Astrocyte (in vitro differentiated cells and primary cell): ENCODE data around the gene VPS13A. TPM values are rescaled to one million over a fixed set of nuclear protein-coding genes. Genes with fewer than 3 reads are reported as not detected.

ENCODE experiments used
- DNase-seq: peaks from one replicate; pipeline ENCODE4 v3.0.0-alpha.2; 2010; ENCODE audit warnings: low read depth
- FAIRE-seq: peaks from 2 replicates; lab custom pipeline; 2011; peaks lifted over from hg19 to GRCh38; lab: Jason Lieb, UNC
- H2AFZ ChIP-seq: 2 replicates; pipeline ENCODE4 v1.6.0; 2012; ENCODE audit warnings: low read depth, low read length, inconsistent platforms
- H3K27ac ChIP-seq: 2 replicates; pipeline ENCODE4 v1.5.1; 2011; ENCODE audit warnings: low read depth, low read length, inconsistent platforms
- H3K27me3 ChIP-seq: 2 replicates; pipeline ENCODE4 v1.6.0; 2011; ENCODE audit warnings: low read length, inconsistent platforms; ENCODE audit not compliant: insufficient read depth
- H3K36me3 ChIP-seq: 2 replicates; pipeline ENCODE4 v1.5.1; 2011; ENCODE audit warnings: low read length, inconsistent platforms; ENCODE audit not compliant: insufficient read depth
- H3K4me1 ChIP-seq: 2 replicates; pipeline ENCODE4 v1.5.1; 2011; ENCODE audit warnings: low read length, inconsistent platforms; ENCODE audit not compliant: insufficient read depth
- H3K4me2 ChIP-seq: 2 replicates; pipeline ENCODE4 v1.6.0; 2012; ENCODE audit warnings: low read length, inconsistent platforms
- H3K4me3 ChIP-seq: 2 replicates; pipeline ENCODE4 v1.5.1; 2011; ENCODE audit warnings: low read depth, mild to moderate bottlenecking, low read length, inconsistent platforms; ENCODE audit not compliant: insufficient read depth
- H3K79me2 ChIP-seq: 2 replicates; pipeline ENCODE4 v1.6.0; 2012; ENCODE audit warnings: mild to moderate bottlenecking, low read length, inconsistent platforms; ENCODE audit not compliant: insufficient read depth
- H3K9ac ChIP-seq: 2 replicates; pipeline ENCODE4 v1.6.0; 2012; ENCODE audit warnings: mild to moderate bottlenecking, low read length, inconsistent platforms
- H3K9me3 ChIP-seq: 2 replicates; pipeline ENCODE4 v1.5.1; 2012; ENCODE audit warnings: low read depth, mild to moderate bottlenecking, low read length, inconsistent platforms; ENCODE audit not compliant: insufficient read depth
- H4K20me1 ChIP-seq: 2 replicates; pipeline ENCODE4 v1.6.0; 2012; ENCODE audit warnings: low read length, inconsistent platforms; ENCODE audit not compliant: insufficient read depth
- H3K27ac Mint-ChIP-seq: one replicate; pipeline ENCODE4 v1.8.0; 2021; ENCODE audit warnings: mild to moderate bottlenecking, mixed read lengths; ENCODE audit not compliant: unreplicated experiment
- H3K27me3 Mint-ChIP-seq: one replicate; pipeline ENCODE4 v1.8.0; 2021; ENCODE audit warnings: low read depth, mixed read lengths; ENCODE audit not compliant: unreplicated experiment
- H3K36me3 Mint-ChIP-seq: one replicate; pipeline ENCODE4 v1.8.0; 2021; ENCODE audit warnings: low read depth, mixed read lengths; ENCODE audit not compliant: unreplicated experiment
- H3K4me1 Mint-ChIP-seq: one replicate; pipeline ENCODE4 v1.8.0; 2021; ENCODE audit warnings: low read depth, mixed read lengths; ENCODE audit not compliant: unreplicated experiment
- H3K4me3 Mint-ChIP-seq: one replicate; pipeline ENCODE4 v1.8.0; 2021; ENCODE audit warnings: mild to moderate bottlenecking, moderate library complexity, mixed read lengths; ENCODE audit not compliant: unreplicated experiment
- H3K9me3 Mint-ChIP-seq: one replicate; pipeline ENCODE4 v1.8.0; 2021; ENCODE audit warnings: mild to moderate bottlenecking, mixed read lengths; ENCODE audit not compliant: unreplicated experiment
- EZH2 ChIP-seq: IDR thresholded peaks from 2 replicates; pipeline ENCODE4 v1.6.1; 2012; ENCODE audit warnings: mild to moderate bottlenecking, low read length, inconsistent platforms; ENCODE audit not compliant: insufficient read depth
- total RNA-seq: library from RNA; stranded (reverse); gene quantifications from 2 replicates; pipeline ENCODE4 v1.2.1, GENCODE V29; 2021
- TF ChIP-seq, protein P1 (sequence below): IDR thresholded peaks from 2 replicates; pipeline ENCODE4 v1.5.1; 2011; ENCODE audit warnings: low read depth, mild to moderate bottlenecking, inconsistent platforms, low read length, moderate library complexity; ENCODE audit not compliant: insufficient read depth

The VPS13A gene
- total RNA-seq, 1 donor from 2014 or later = 34.9 TPM

DNA sequence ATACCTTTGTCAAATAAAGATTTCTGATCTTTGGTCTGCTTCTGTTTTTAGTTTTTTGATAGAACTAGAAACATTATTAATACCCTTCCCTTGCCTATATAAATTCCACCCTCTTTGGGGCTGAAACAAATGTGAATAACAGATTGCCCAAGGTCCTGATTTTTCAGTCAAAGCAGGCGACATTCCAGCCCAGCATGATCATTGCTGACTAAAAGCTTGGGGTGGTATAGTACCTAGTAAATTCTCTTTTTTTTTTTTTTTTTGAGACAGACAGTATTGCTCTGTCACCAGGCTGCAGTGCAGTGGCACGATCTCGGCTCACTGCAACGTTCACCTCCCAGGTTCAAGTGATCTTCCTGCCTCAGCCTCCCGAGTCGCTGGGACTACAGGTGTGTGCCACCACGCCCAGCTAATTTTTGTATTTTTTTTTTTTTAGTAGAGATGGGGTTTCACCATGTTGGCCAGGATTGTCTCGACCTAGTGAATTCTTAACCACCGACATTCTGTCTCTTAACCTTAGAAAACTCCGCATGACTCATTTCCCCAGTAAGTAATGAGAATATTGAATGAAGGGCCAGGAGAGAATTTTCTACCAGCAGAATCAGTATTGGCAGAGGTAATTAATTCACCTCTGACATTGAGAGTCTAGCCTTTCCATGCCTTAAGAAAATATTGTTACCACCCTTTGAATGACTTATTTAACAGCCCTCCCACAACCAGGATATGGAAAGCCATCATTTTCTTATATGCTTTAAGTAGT, 244.4 kb downstream of the VPS13A start:
- Histone ChIP-seq H3K4me3 (no peak overlapping the region), H3K9ac (no peak overlapping the region), H3K36me3 (no peaks in the 10 kb centered on the region), H3K9me3 (no peaks in the 10 kb centered on the region), H4K20me1 (no peaks in the 10 kb centered on the region), H3K27me3 (no peaks in the 10 kb centered on the region), H3K4me2 (peak overlapping the region; percentile 42), H3K27ac (no peak overlapping the region), H3K4me1 (peaks cover 18% of the 10 kb centered on the region), H2AFZ (no peak overlapping the region), H3K79me2 (no peaks in the 10 kb centered on the region)
- FAIRE-seq = no peak
- no peaks in the 10 kb centered on the region for H3K27me3 Mint-ChIP-seq
- H3K4me3 Mint-ChIP-seq = no peak overlapping the region
- H3K4me1 Mint-ChIP-seq = peaks cover 33% of the 10 kb centered on the region
- H3K27ac Mint-ChIP-seq = peak overlapping the region; percentile 91
- H3K36me3 Mint-ChIP-seq = peaks cover 2% of the 10 kb centered on the region
- H3K9me3 Mint-ChIP-seq = no peaks in the 10 kb centered on the region
- TF ChIP-seq, protein P1, sequence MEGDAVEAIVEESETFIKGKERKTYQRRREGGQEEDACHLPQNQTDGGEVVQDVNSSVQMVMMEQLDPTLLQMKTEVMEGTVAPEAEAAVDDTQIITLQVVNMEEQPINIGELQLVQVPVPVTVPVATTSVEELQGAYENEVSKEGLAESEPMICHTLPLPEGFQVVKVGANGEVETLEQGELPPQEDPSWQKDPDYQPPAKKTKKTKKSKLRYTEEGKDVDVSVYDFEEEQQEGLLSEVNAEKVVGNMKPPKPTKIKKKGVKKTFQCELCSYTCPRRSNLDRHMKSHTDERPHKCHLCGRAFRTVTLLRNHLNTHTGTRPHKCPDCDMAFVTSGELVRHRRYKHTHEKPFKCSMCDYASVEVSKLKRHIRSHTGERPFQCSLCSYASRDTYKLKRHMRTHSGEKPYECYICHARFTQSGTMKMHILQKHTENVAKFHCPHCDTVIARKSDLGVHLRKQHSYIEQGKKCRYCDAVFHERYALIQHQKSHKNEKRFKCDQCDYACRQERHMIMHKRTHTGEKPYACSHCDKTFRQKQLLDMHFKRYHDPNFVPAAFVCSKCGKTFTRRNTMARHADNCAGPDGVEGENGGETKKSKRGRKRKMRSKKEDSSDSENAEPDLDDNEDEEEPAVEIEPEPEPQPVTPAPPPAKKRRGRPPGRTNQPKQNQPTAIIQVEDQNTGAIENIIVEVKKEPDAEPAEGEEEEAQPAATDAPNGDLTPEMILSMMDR = no peak
- TF ChIP-seq EZH2 = no peak
- peak; percentile 31 for DNase-seq

DNA sequence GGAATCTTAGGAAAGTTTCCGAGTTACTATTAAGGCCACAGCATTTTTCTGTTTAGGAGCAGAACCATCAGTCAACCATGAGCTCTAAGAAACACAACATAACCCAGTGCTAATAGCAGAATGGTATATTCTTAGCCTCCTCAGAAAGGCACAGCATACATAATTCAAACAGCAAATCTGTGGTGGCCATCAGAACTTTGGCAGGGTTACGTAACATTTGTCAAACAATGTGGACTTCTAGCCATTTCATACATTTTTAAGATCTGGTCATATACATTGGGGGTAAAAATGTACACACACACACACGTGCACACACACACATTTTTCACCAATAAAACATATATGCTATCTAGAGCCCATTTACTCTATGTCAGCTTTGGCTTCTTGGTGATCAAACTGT, 245.6 kb downstream of the VPS13A start:
- TF ChIP-seq EZH2 = no peak
- TF ChIP-seq, protein P1 = no peak
- Histone ChIP-seq H3K9me3 (no peaks in the 10 kb centered on the region), H3K4me3 (no peak overlapping the region), H3K27ac (no peak overlapping the region), H3K36me3 (no peaks in the 10 kb centered on the region), H3K79me2 (no peaks in the 10 kb centered on the region), H4K20me1 (no peaks in the 10 kb centered on the region), H3K4me2 (no peak overlapping the region), H3K4me1 (peaks cover 11% of the 10 kb centered on the region), H3K27me3 (no peaks in the 10 kb centered on the region), H3K9ac (no peak overlapping the region), H2AFZ (no peak overlapping the region)
- no peaks in the 10 kb centered on the region for H3K36me3 Mint-ChIP-seq
- DNase-seq (no peak), FAIRE-seq (no peak)
- H3K27ac Mint-ChIP-seq = no peak overlapping the region
- no peaks in the 10 kb centered on the region for H3K9me3 Mint-ChIP-seq
- H3K27me3 Mint-ChIP-seq = no peaks in the 10 kb centered on the region
- H3K4me1 Mint-ChIP-seq = peaks cover 23% of the 10 kb centered on the region
- no peak overlapping the region for H3K4me3 Mint-ChIP-seq

DNA sequence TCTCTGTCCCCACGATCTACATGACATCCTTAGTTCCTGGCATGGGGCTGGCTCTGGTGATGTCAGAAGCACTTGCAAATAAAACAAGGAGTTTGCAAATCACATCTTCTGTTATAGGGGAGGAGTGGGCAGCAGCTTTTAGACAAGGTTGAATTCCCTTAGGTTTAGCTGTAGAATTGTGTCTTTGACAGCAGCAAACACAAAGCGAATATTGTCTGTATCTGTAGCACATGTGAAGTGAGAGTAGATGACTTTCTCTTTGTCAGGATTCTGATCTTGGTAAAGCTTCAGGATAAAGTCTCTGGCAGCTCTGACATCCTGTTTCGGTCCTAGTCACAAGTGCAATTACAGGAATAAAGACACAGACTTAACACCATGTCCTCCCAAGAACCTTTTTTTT, 246.5 kb downstream of the VPS13A start:
- H3K36me3 ChIP-seq = no peaks in the 10 kb centered on the region
- no peaks in the 10 kb centered on the region for H3K9me3 Mint-ChIP-seq
- DNase-seq = no peak

More for the DNA sequence above, 246.5 kb downstream of the VPS13A start:
- no peaks in the 10 kb centered on the region for H4K20me1 ChIP-seq
- H3K4me2 ChIP-seq = no peak overlapping the region
- H2AFZ ChIP-seq = no peak overlapping the region
- no peak overlapping the region for H3K4me3 Mint-ChIP-seq
- no peak for FAIRE-seq
- no peak overlapping the region for H3K4me3 ChIP-seq
- H3K79me2 ChIP-seq = no peaks in the 10 kb centered on the region
- H3K27ac Mint-ChIP-seq = no peak overlapping the region
- no peak overlapping the region for H3K27ac ChIP-seq
- H3K9me3 ChIP-seq = no peaks in the 10 kb centered on the region
- no peaks in the 10 kb centered on the region for H3K27me3 Mint-ChIP-seq
- no peaks in the 10 kb centered on the region for H3K36me3 Mint-ChIP-seq
- peaks cover 11% of the 10 kb centered on the region for H3K4me1 ChIP-seq
- TF ChIP-seq EZH2 = no peak
- TF ChIP-seq, protein P1 = no peak
- no peaks in the 10 kb centered on the region for H3K27me3 ChIP-seq
- H3K9ac ChIP-seq = no peak overlapping the region
- H3K4me1 Mint-ChIP-seq = peaks cover 23% of the 10 kb centered on the region
